DOHH2 (cell line): ENCODE data around the gene VARS2.

Experiments
- H3F3A ChIP-seq: fragments of 200-600 bp; sonication (generic), shearing (Covaris generic); 2 replicates; pipeline ENCODE4 v1.6.0; 2016; ENCODE audit warnings: antibody characterized with exemption, mild to moderate bottlenecking; ENCODE audit not compliant: control insufficient read depth, insufficient read depth
- H3K27ac ChIP-seq: fragments of 200-600 bp; sonication (generic); 2 replicates; pipeline ENCODE4 v1.5.1; 2014; ENCODE audit warnings: low read depth, mild to moderate bottlenecking, low read length, moderate library complexity
- H3K27me3 ChIP-seq: fragments of 200-600 bp; sonication (generic); 2 replicates; pipeline ENCODE4 v1.6.1; 2014; ENCODE audit warnings: mild to moderate bottlenecking, low read length, mixed read lengths; ENCODE audit not compliant: control insufficient read depth
- H3K36me3 ChIP-seq: fragments of 200-600 bp; sonication (generic); 2 replicates; pipeline ENCODE4 v1.6.1; 2014; ENCODE audit warnings: mild to moderate bottlenecking, low read length, moderate library complexity, mixed read lengths; ENCODE audit not compliant: control insufficient read depth
- H3K4me1 ChIP-seq: fragments of 200-600 bp; sonication (generic); 2 replicates; pipeline ENCODE4 v1.6.1; 2014; ENCODE audit warnings: mild to moderate bottlenecking, low read length, mixed read lengths; ENCODE audit not compliant: control insufficient read depth
- H3K4me2 ChIP-seq: fragments of 200-600 bp; sonication (generic); 2 replicates; pipeline ENCODE4 v1.6.0; 2014; ENCODE audit warnings: mild to moderate bottlenecking, low read length, moderate library complexity
- H3K4me3 ChIP-seq: fragments of 200-600 bp; sonication (generic); 2 replicates; pipeline ENCODE4 v1.5.1; 2014; ENCODE audit warnings: mild to moderate bottlenecking, low read length, mixed read lengths
- H3K79me2 ChIP-seq: fragments of 200-600 bp; sonication (generic); 2 replicates; pipeline ENCODE4 v1.6.1; 2014; ENCODE audit warnings: mild to moderate bottlenecking, low read length, mixed read lengths; ENCODE audit not compliant: control insufficient read depth
- H3K9me2 ChIP-seq: fragments of 200-600 bp; sonication (generic); replicated peaks from 2 replicates; pipeline ENCODE4 v1.6.1; 2014; ENCODE audit warnings: mild to moderate bottlenecking, low read length, mixed read lengths; ENCODE audit not compliant: control insufficient read depth
- H3K9me3 ChIP-seq: fragments of 200-600 bp; sonication (generic); 2 replicates; pipeline ENCODE4 v1.6.1; 2014; ENCODE audit warnings: antibody characterized with exemption, low read length, mixed read lengths; ENCODE audit not compliant: control insufficient read depth, insufficient read depth
- H4K20me1 ChIP-seq: fragments of 200-600 bp; sonication (generic); 2 replicates; pipeline ENCODE4 v1.6.0; 2014; ENCODE audit warnings: low read depth, mild to moderate bottlenecking, antibody characterized with exemption, low read length, moderate library complexity; ENCODE audit not compliant: control insufficient read depth, insufficient read depth
- CTCF ChIP-seq: fragments of 200-600 bp; sonication (generic); IDR thresholded peaks from one replicate; pipeline ENCODE4 v1.5.1; 2014; ENCODE audit warnings: antibody characterized with exemption, mild to moderate bottlenecking, low read depth, low read length; ENCODE audit not compliant: poor library complexity, severe bottlenecking
- EZH2phosphoT487 ChIP-seq: fragments of 200-600 bp; sonication (generic); IDR thresholded peaks from 2 replicates; pipeline ENCODE4 v1.6.1; 2017; ENCODE audit warnings: borderline replicate concordance, mild to moderate bottlenecking, antibody characterized with exemption, low read length, moderate library complexity, mixed read lengths

VARS2 gene

GRCh38 chr6:30913721-30914075 is 340 bp upstream of the VARS2 start:
- no peak overlapping the region for H3K27ac ChIP-seq
- peak overlapping the region; percentile 96 for H3K4me3 ChIP-seq
- no peaks in the 10 kb centered on the region for H4K20me1 ChIP-seq
- H3K9me3 ChIP-seq, result no peaks in the 10 kb centered on the region
- H3K79me2 ChIP-seq, result peaks cover 26% of the 10 kb centered on the region
- no peaks in the 10 kb centered on the region for H3K9me2 ChIP-seq
- peaks cover 57% of the 10 kb centered on the region for H3K36me3 ChIP-seq
- H3K4me1 ChIP-seq, result peaks cover 29% of the 10 kb centered on the region
- peak overlapping the region; percentile 74 for H3K4me2 ChIP-seq
- 0 out of 2 replicates have a peak, but pooled peaks cover 5% of the 10 kb centered on the region for H3F3A ChIP-seq
- TF ChIP-seq CTCF (no peak), EZH2phosphoT487 (no peak)
- no peaks in the 10 kb centered on the region for H3K27me3 ChIP-seq

- Histone ChIP-seq H3K36me3 (peaks cover 60% of the 10 kb centered on the region), H3K27ac (peak overlapping the region; percentile 43; the same call in 1 of the 2 replicates), H3K4me2 (peak overlapping the region; percentile 74), H3K9me3 (no peaks in the 10 kb centered on the region), H3F3A (0 out of 2 replicates have a peak, but pooled peaks cover 5% of the 10 kb centered on the region), H3K4me1 (peaks cover 22% of the 10 kb centered on the region), H3K27me3 (no peaks in the 10 kb centered on the region), H3K4me3 (peak overlapping the region; percentile 96), H3K9me2 (no peaks in the 10 kb centered on the region), H3K79me2 (peaks cover 19% of the 10 kb centered on the region), H4K20me1 (no peaks in the 10 kb centered on the region)
- no peak for TF ChIP-seq CTCF
Measured at GRCh38 chr6:30914854-30915590, 984 bp downstream of the VARS2 start.

- Histone ChIP-seq H3K4me1 (peaks cover 22% of the 10 kb centered on the region), H4K20me1 (no peaks in the 10 kb centered on the region), H3K4me2 (peak overlapping the region; percentile 74), H3K27me3 (no peaks in the 10 kb centered on the region), H3K9me2 (no peaks in the 10 kb centered on the region), H3K4me3 (peak overlapping the region; percentile 96; the same call in 1 of the 2 replicates), H3K79me2 (peaks cover 19% of the 10 kb centered on the region), H3F3A (0 out of 2 replicates have a peak, but pooled peaks cover 5% of the 10 kb centered on the region), H3K36me3 (peaks cover 63% of the 10 kb centered on the region), H3K27ac (no peak overlapping the region), H3K9me3 (no peaks in the 10 kb centered on the region)
- no peak for TF ChIP-seq EZH2phosphoT487
- peak; percentile 67 for TF ChIP-seq CTCF
Measured at GRCh38 chr6:30915591-30915946, 1.5 kb downstream of the VARS2 start.
